ENCODE results near the gene COL13A1. TPM values are rescaled to one million over a fixed set of nuclear protein-coding genes. Genes with fewer than 3 reads are reported as not detected.

Gene COL13A1
- total RNA-seq, 6 experiments from 2014 or later = 0.18 to 0.44 (median 0.30) TPM; not detected in 2

DNA sequence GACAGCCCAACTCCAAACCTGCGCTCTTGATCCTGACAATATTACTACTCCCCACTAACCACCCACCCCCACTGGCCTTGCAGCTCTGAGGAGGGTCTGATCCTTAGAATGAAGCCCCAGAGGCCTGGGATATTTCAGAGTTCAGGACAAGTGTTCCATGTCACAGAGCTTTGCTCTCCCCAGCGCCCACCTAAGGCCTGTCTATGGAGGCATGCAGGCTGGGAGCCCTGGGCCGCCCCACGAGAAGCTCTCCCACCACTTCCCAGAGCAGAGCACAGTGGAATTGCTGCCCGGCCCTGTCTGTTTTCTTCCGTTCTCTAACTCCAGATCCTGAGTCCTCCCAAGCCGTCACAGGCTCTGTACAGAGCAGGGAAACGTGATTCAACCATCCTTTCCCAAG, 74.6 kb downstream of the COL13A1 start:
- no peak overlapping the region for H3K4me3 ChIP-seq
- intact Hi-C loops (cut with DNase I) = no loop called here
- H3K9me3 ChIP-seq = no peaks in the 10 kb centered on the region
- no peaks in the 10 kb centered on the region for H3K4me1 ChIP-seq
- no peak for ATAC-seq
- 100% methylated on average over 1 of the region's 8 CpGs for WGBS (ENCODE audit: insufficient coverage, low coverage, low lambda C conversion rate, missing lambda C conversion rate)
- no peak overlapping the region for H3K27ac ChIP-seq
- DNase-seq = no peak
- no peaks in the 10 kb centered on the region for H3K36me3 ChIP-seq
- TF ChIP-seq POLR2A (IDR thresholded peaks at IDR 0.05) (no peak), CTCF (IDR thresholded peaks at IDR 0.05) (no peak)
- H3K27me3 ChIP-seq = no peaks in the 10 kb centered on the region

DNA sequence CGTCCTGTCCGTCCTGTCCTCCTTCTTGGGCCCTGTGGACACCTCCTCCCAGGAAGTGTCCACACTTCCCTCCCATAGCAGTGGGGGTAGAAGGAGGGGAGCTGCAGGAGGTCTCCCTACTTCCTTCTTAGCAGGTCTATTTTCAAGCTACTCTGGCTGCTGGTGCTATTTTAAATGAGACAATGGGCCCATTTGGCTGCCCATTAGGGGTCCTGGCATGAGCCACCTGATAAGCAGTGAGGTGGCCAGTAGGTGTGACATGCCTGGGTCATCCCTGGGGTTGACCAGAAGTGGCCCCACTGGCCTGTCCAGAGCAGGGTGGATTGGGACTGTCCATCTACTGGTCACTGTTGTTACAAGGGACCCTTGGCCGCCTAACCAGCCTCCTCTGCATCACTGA, 75.2 kb downstream of the COL13A1 start:
- intact Hi-C loops (cut with DNase I) = no loop called here
- Histone ChIP-seq H3K4me3 (no peak overlapping the region), H3K9me3 (no peaks in the 10 kb centered on the region), H3K4me1 (no peaks in the 10 kb centered on the region), H3K36me3 (no peaks in the 10 kb centered on the region), H3K27ac (no peak overlapping the region), H3K27me3 (no peaks in the 10 kb centered on the region)
- no peak for TF ChIP-seq CTCF (IDR thresholded peaks at IDR 0.05)
- TF ChIP-seq POLR2A (IDR thresholded peaks at IDR 0.05) = no peak
- ATAC-seq = peak in 1 of 4 donors; percentile 7
- no peak for DNase-seq
- no CpG with 5 or more reads among the region's 3 CpGs for WGBS (ENCODE audit: insufficient coverage, low coverage, low lambda C conversion rate, missing lambda C conversion rate)

- H3K27ac ChIP-seq = no peak overlapping the region
- TF ChIP-seq CTCF (IDR thresholded peaks at IDR 0.05) (no peak), POLR2A (IDR thresholded peaks at IDR 0.05) (no peak)
- ATAC-seq (no peak), DNase-seq (no peak)
- H3K36me3 ChIP-seq = no peaks in the 10 kb centered on the region
- H3K4me3 ChIP-seq = no peak overlapping the region
- H3K27me3 ChIP-seq = no peaks in the 10 kb centered on the region
- intact Hi-C loops (cut with DNase I) = no loop called here
- 75% methylated on average over 3 of the region's 10 CpGs for WGBS (ENCODE audit: insufficient coverage, low coverage, low lambda C conversion rate, missing lambda C conversion rate)
- no peaks in the 10 kb centered on the region for H3K4me1 ChIP-seq
- H3K9me3 ChIP-seq = no peaks in the 10 kb centered on the region
These were observed 76.3 kb downstream of the COL13A1 start for GRCh38 chr10:69878038-69878437.

DNA sequence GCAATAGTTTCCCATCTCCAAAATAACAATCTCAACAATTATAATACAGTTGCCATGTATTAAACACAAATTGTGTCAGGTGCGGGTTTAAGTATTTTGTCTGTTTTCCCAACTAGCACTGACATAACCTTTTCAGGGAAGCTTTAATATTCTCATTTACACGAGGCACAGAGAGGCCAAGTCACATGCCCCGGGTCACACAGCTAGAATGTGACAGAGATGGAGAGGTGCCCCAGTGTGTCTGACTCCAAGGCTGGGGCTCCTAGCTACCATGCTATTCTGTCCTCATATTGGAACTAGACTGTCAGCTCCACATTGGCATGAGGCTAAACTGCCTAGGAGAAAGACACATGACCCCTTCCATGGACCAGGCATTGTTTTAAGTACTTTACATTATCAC, 77.2 kb downstream of the COL13A1 start:
- WGBS (ENCODE audit: insufficient coverage, low coverage, low lambda C conversion rate, missing lambda C conversion rate) = 89% methylated on average over 2 of the region's 3 CpGs
- DNase-seq (no peak), ATAC-seq (no peak)
- intact Hi-C loops (cut with DNase I) = no loop called here
- Histone ChIP-seq H3K36me3 (no peaks in the 10 kb centered on the region), H3K9me3 (no peaks in the 10 kb centered on the region), H3K27me3 (no peaks in the 10 kb centered on the region), H3K4me1 (peaks cover 0 to 7% (median 3%) of the 10 kb centered on the region in 4 donors), H3K27ac (no peak overlapping the region), H3K4me3 (no peak overlapping the region)
- TF ChIP-seq CTCF (IDR thresholded peaks at IDR 0.05) (no peak), POLR2A (IDR thresholded peaks at IDR 0.05) (no peak)
